Karpas-422 (cell line): Measurements from ENCODE around the gene UNC45A. TPM values are rescaled to one million over a fixed set of nuclear protein-coding genes. Genes with fewer than 3 reads are reported as not detected.

Experiments
- DNase-seq: peaks from one replicate; pipeline ENCODE4 v3.0.0-alpha.2; 2015
- H2AFZ ChIP-seq: fragments of 200-600 bp; sonication (generic); 2 replicates; pipeline ENCODE4 v1.6.1; 2014; ENCODE audit warnings: antibody characterized with exemption, low read length, mixed read lengths
- H3K27ac ChIP-seq: fragments of 200-600 bp; sonication (generic); 2 replicates; pipeline ENCODE4 v1.5.1; 2014; ENCODE audit warnings: mild to moderate bottlenecking, low read length, moderate library complexity
- H3K27me3 ChIP-seq: fragments of 200-600 bp; sonication (generic); 2 replicates; pipeline ENCODE4 v1.6.1; 2014; ENCODE audit warnings: low read length, mixed read lengths
- H3K36me3 ChIP-seq: fragments of 200-600 bp; sonication (generic); 2 replicates; pipeline ENCODE4 v1.6.1; 2014; ENCODE audit warnings: low read length, mixed read lengths; ENCODE audit not compliant: insufficient read depth
- H3K4me1 ChIP-seq: fragments of 200-600 bp; sonication (generic); 2 replicates; pipeline ENCODE4 v1.6.1; 2014; ENCODE audit warnings: mild to moderate bottlenecking, low read length, mixed read lengths
- H3K4me2 ChIP-seq: fragments of 200-600 bp; sonication (generic); 2 replicates; pipeline ENCODE4 v1.6.1; 2014; ENCODE audit warnings: low read length, low read depth, mild to moderate bottlenecking; ENCODE audit not compliant: poor library complexity, severe bottlenecking
- H3K4me3 ChIP-seq: fragments of 200-600 bp; sonication (generic); 2 replicates; pipeline ENCODE4 v1.5.1; 2014; ENCODE audit warnings: mild to moderate bottlenecking, antibody characterized with exemption, low read length, mixed read lengths
- H3K79me2 ChIP-seq: fragments of 200-600 bp; sonication (generic); 2 replicates; pipeline ENCODE4 v1.6.1; 2014; ENCODE audit warnings: mild to moderate bottlenecking, low read length, mixed read lengths
- H3K9ac ChIP-seq: fragments of 200-600 bp; sonication (generic); 2 replicates; pipeline ENCODE4 v1.6.0; 2014; ENCODE audit warnings: low read length
- H3K9me2 ChIP-seq: fragments of 200-600 bp; sonication (generic), shearing (Covaris generic); replicated peaks from 2 replicates; pipeline ENCODE4 v1.6.0; 2014; ENCODE audit warnings: mild to moderate bottlenecking, low read length, moderate library complexity; ENCODE audit not compliant: insufficient read depth
- H3K9me3 ChIP-seq: fragments of 300-700, 200-600 bp; sonication (generic); 2 replicates; pipeline ENCODE4 v1.6.1; 2014; ENCODE audit warnings: low read length, mixed read lengths
- H4K20me1 ChIP-seq: fragments of 200-600 bp; sonication (generic); 2 replicates; pipeline ENCODE4 v1.6.1; 2014; ENCODE audit warnings: mild to moderate bottlenecking, antibody characterized with exemption, low read length, low read depth; ENCODE audit not compliant: insufficient read depth
- total RNA-seq: library from RNA; depleted of rRNA; stranded (reverse); fragments of >200 nt; shearing (Covaris generic); gene quantifications from 2 replicates; pipeline ENCODE4 v1.2.3, GENCODE V29; 2014; ENCODE audit warnings: low replicate concordance

Gene UNC45A
- total RNA-seq, 1 experiment from 2014 or later: 25.1 TPM

DNA sequence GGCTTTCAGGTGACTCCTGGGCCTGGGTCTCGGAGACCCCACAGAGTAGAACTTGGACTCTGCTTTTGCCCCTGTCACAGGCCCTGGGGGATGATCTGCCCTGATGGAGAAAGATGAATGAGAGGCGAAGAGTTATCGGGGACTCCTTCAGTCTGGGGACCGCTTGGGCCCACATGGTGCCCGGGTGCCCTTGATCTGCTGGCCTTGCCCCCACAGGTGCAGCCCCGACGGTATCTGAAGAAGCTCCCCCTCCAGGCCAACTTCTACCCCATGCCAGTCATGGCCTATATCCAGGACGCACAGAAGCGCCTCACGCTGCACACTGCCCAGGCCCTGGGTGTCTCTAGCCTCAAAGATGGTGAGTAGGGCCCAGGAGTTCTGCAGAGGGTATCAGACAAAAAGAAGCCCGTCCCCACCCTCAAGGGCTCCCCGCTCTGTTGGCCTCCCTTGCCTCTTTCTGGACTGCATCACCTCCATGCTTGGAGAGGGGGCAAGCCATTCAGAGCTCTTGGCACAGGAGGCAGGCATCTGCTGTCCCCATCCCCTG is 21.6 kb upstream of the UNC45A start:
- no peaks in the 10 kb centered on the region for H4K20me1 ChIP-seq
- no peaks in the 10 kb centered on the region for H3K27me3 ChIP-seq
- H2AFZ ChIP-seq: no peak overlapping the region
- H3K79me2 ChIP-seq: no peaks in the 10 kb centered on the region
- H3K4me3 ChIP-seq: no peak overlapping the region
- H3K9ac ChIP-seq: no peak overlapping the region
- no peaks in the 10 kb centered on the region for H3K9me2 ChIP-seq
- no peak overlapping the region for H3K4me2 ChIP-seq
- DNase-seq: no peak
- no peak overlapping the region for H3K27ac ChIP-seq
- H3K36me3 ChIP-seq: no peaks in the 10 kb centered on the region
- H3K4me1 ChIP-seq: no peaks in the 10 kb centered on the region
- H3K9me3 ChIP-seq: no peaks in the 10 kb centered on the region

DNA sequence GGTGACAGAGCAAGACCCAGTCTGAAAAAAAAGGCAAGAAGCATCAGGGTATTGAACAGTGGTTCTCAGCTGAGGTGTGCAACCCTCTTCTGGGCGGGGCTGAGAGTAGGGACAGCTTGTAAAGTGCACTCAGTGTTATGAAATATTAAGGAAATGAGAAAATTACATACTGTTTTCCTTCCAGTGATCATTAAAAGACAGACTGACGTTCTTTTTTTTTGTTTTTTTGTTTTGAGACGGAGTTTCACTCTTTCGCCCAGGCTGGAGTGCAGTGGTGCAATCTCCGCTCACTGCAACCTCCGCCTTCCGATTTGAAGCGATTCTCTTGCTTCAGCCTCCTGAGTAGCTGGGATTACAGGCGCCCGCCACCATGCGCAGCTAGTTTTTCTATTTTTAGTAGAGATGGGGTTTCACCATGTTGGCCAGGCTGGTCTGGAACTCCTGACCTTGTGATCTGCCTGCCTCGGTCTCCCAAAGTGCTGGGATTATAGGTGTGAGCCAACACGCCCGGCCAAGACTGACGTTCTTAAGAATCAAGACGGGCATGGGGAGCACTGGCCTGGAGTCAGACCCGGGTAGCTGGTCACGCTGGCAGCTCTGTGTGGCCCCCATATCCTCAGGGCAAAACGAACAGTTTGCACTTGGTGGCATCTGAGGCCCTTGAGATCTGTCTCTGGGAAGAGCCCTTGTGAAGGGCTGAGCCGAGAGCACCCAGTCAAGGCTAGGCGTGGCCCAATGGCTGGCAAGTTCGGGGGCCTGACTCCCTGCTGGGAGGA is 20.6 kb upstream of the UNC45A start:
- no peaks in the 10 kb centered on the region for H4K20me1 ChIP-seq
- no peak overlapping the region for H2AFZ ChIP-seq
- no peak overlapping the region for H3K4me2 ChIP-seq
- no peak overlapping the region for H3K9ac ChIP-seq
- H3K79me2 ChIP-seq: no peaks in the 10 kb centered on the region
- H3K4me1 ChIP-seq: no peaks in the 10 kb centered on the region
- H3K9me2 ChIP-seq: no peaks in the 10 kb centered on the region
- no peak for DNase-seq
- no peaks in the 10 kb centered on the region for H3K9me3 ChIP-seq
- H3K27ac ChIP-seq: no peak overlapping the region
- no peak overlapping the region for H3K4me3 ChIP-seq
- no peaks in the 10 kb centered on the region for H3K36me3 ChIP-seq
- H3K27me3 ChIP-seq: no peaks in the 10 kb centered on the region

DNA sequence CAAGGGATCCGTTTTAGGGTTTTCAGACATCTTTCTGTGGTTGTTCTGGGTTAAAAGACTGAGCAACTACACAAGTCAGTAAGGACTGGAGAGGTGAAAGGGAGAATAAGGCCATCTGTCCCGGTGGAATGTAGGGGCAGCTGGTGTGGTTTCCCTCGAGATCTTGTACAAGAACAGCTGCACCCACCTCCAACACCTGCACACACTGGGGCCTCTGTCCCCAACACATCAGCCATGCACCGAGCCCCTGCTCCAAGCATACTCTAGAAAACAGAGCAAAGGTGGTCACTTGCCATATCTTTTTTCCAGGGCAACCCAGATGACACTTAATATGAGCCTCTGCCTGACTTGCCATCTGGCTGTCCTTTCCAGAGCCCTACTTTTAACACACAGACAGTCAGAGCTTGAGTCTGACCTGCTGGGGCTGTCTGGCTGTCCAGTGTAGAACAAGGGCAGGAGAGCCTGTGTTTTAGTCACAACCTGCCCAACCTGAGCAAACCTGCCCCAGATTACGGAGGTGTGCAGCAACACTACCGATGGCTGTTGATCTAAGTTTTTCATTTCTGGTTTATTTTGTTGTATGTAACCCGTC is 19.8 kb upstream of the UNC45A start:
- Histone ChIP-seq H3K36me3 (no peaks in the 10 kb centered on the region), H4K20me1 (no peaks in the 10 kb centered on the region), H3K4me3 (no peak overlapping the region), H3K9me2 (no peaks in the 10 kb centered on the region), H2AFZ (no peak overlapping the region), H3K9ac (no peak overlapping the region), H3K27ac (no peak overlapping the region), H3K4me2 (no peak overlapping the region), H3K79me2 (no peaks in the 10 kb centered on the region), H3K4me1 (no peaks in the 10 kb centered on the region), H3K9me3 (no peaks in the 10 kb centered on the region), H3K27me3 (no peaks in the 10 kb centered on the region)
- DNase-seq: no peak

DNA sequence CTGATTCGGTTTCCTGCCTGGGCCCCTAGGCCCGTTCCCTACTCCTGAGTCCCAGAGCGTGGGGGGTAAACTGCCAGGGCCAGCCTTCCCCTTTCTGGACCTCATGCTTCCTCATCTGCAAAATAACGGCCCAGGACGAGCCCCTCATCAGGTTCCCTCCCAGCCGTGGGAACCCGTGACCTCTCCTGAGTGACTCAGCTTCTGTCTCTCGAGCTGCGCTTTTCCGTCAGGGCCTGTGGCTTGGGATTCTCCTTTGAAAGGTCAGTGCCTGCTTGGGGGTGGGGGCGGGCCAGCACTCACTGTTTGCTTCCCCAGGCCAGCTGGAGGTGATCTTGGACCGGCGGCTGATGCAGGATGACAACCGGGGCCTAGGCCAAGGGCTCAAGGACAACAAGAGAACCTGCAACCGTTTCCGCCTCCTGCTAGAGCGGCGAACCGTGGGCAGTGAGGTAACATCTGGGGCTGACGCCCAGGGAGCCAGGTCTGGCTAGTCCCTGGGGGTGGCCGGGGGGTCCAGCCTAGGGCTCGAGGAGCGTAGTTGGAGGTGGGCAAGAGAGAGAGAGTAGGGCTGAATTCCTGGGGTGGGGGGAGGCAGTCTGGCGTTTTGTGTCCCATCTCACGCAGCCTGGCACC is 19.2 kb upstream of the UNC45A start:
- Histone ChIP-seq H3K36me3 (no peaks in the 10 kb centered on the region), H3K79me2 (no peaks in the 10 kb centered on the region), H3K4me3 (no peak overlapping the region), H2AFZ (no peak overlapping the region), H3K4me1 (no peaks in the 10 kb centered on the region), H3K4me2 (no peak overlapping the region), H3K27me3 (no peaks in the 10 kb centered on the region), H3K9me3 (no peaks in the 10 kb centered on the region), H4K20me1 (no peaks in the 10 kb centered on the region), H3K9ac (no peak overlapping the region), H3K27ac (no peak overlapping the region), H3K9me2 (no peaks in the 10 kb centered on the region)
- DNase-seq: no peak

DNA sequence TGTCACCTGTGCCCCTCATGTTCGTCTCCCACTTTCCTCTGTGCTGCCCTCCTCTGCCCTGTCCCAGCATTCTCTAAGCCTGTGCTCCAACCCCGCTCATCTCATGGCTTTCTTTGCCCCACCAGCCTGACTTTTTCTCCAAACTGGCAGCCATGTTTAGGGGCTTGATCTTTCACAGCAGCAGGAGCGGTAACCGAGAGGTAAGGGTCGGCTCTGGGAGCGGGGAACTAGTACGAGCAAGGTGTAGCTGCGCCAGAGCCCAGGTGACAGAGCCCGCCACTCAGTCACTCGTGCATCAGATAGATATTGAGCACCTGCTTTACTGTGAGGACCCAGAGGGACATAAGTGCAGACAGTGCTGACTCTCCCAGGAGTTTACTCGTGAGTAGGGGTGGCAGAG is 18.6 kb upstream of the UNC45A start:
- H3K9ac ChIP-seq: no peak overlapping the region
- DNase-seq: no peak

DNA sequence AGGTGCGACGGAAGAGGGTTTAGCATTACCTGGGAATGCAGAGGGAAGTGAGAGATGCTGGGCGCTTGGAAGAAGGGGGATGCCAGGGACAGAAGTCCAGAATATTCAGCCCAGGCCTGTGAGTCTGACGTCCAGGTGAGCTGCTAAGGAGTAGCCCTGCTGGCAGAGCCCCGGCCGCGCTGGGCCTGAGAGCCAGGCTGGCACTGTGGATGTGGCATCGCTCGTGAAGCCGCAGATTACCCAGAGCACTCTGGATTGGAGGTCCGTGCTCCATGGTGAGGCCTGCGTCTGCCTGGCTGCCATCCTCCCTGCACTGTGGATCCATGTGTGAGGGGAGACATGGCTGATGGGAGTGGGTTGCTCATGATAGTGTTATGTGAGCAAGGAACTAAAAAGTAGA is 17.5 kb upstream of the UNC45A start:
- Histone ChIP-seq H3K36me3 (no peaks in the 10 kb centered on the region), H4K20me1 (no peaks in the 10 kb centered on the region), H3K79me2 (no peaks in the 10 kb centered on the region), H3K9me3 (no peaks in the 10 kb centered on the region), H3K4me3 (no peak overlapping the region), H3K4me2 (no peak overlapping the region), H3K9me2 (no peaks in the 10 kb centered on the region), H3K27ac (no peak overlapping the region), H3K4me1 (no peaks in the 10 kb centered on the region), H2AFZ (no peak overlapping the region), H3K9ac (no peak overlapping the region), H3K27me3 (no peaks in the 10 kb centered on the region)
- no peak for DNase-seq

More for the DNA sequence above, 18.6 kb upstream of the UNC45A start:
- no peaks in the 10 kb centered on the region for H3K79me2 ChIP-seq
- H3K9me2 ChIP-seq: no peaks in the 10 kb centered on the region
- H2AFZ ChIP-seq: no peak overlapping the region
- H3K27ac ChIP-seq: no peak overlapping the region
- no peaks in the 10 kb centered on the region for H4K20me1 ChIP-seq
- no peaks in the 10 kb centered on the region for H3K36me3 ChIP-seq
- no peaks in the 10 kb centered on the region for H3K9me3 ChIP-seq
- no peak overlapping the region for H3K4me2 ChIP-seq
- no peaks in the 10 kb centered on the region for H3K4me1 ChIP-seq
- no peak overlapping the region for H3K4me3 ChIP-seq
- H3K27me3 ChIP-seq: no peaks in the 10 kb centered on the region

DNA sequence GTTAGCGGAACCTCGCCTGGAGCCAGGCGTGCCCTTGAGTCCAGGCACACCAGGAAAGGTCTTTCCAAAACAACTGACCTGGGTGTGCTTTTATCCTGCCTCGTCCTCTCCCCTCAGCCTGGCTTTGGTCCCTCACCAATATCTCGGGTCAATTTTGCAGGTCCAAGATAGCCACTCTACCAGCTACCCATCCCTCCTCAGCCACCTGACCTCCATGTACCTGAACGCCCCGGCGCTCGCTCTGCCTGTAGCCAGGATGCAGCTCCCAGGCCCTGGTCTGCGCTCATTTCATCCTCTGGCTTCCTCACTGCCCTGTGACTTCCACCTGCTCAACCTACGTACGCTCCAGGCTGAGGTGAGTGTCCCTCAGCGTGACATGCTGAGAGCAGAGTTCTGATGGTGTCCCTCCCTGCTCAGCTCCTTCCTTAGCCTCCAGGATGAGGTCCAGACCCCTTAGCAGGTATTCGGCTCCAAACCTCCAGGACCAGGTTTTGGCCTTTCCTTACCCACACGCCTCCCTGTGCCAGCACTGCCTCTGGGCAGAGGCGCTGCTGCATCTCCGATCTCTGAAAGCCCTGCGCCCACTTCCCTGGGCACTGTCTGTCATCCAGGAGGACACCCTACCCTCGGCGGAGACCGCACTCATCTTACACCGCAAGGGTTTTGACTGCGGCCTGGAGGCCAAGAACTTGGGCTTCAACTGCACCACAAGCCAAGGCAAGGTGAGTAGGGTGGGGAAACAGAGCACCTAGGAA is 16.9 kb upstream of the UNC45A start:
- Histone ChIP-seq H3K9me3 (no peaks in the 10 kb centered on the region), H3K9ac (no peak overlapping the region), H3K27me3 (no peaks in the 10 kb centered on the region), H2AFZ (no peak overlapping the region), H3K27ac (no peak overlapping the region), H3K4me2 (no peak overlapping the region), H3K4me1 (no peaks in the 10 kb centered on the region), H3K36me3 (no peaks in the 10 kb centered on the region), H4K20me1 (no peaks in the 10 kb centered on the region), H3K79me2 (no peaks in the 10 kb centered on the region), H3K4me3 (no peak overlapping the region), H3K9me2 (no peaks in the 10 kb centered on the region)
- DNase-seq: no peak

DNA sequence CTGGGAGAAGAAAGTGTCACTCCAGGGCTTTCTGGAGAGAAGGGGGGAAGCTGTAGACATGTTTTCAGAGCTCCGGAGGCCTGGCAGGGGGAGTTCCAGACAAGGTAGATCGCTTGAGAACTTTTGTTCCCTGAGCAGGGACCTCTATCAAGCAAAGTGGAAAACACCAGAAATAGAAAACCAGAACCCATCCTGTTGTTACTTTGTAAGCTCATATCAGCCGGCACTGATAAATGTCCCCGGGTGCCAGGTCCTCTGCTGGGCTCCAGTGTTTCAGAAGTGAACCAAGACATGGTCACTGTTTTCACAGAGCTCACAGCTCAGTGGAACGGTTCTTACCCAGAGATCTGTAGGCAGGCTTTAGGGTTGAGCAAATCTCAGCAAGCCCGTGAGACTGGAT is 16.2 kb upstream of the UNC45A start:
- Histone ChIP-seq H3K27ac (no peak overlapping the region), H2AFZ (no peak overlapping the region), H3K27me3 (no peaks in the 10 kb centered on the region), H3K4me3 (no peak overlapping the region), H3K4me2 (no peak overlapping the region), H3K9me2 (no peaks in the 10 kb centered on the region), H3K4me1 (no peaks in the 10 kb centered on the region), H3K9ac (no peak overlapping the region), H4K20me1 (no peaks in the 10 kb centered on the region), H3K36me3 (no peaks in the 10 kb centered on the region; the same call in 1 of the 2 replicates), H3K9me3 (no peaks in the 10 kb centered on the region), H3K79me2 (no peaks in the 10 kb centered on the region)
- no peak for DNase-seq
